Karpas-422 (cell line): ENCODE data around the gene SKIC2. TPM values are rescaled to one million over a fixed set of nuclear protein-coding genes. Genes with fewer than 3 reads are reported as not detected.

Experiments
- DNase-seq: peaks from one replicate; pipeline ENCODE4 v3.0.0-alpha.2; 2015
- H2AFZ ChIP-seq: fragments of 200-600 bp; sonication (generic); 2 replicates; pipeline ENCODE4 v1.6.1; 2014; ENCODE audit warnings: antibody characterized with exemption, low read length, mixed read lengths
- H3K27ac ChIP-seq: fragments of 200-600 bp; sonication (generic); 2 replicates; pipeline ENCODE4 v1.5.1; 2014; ENCODE audit warnings: mild to moderate bottlenecking, low read length, moderate library complexity
- H3K27me3 ChIP-seq: fragments of 200-600 bp; sonication (generic); 2 replicates; pipeline ENCODE4 v1.6.1; 2014; ENCODE audit warnings: low read length, mixed read lengths
- H3K36me3 ChIP-seq: fragments of 200-600 bp; sonication (generic); 2 replicates; pipeline ENCODE4 v1.6.1; 2014; ENCODE audit warnings: low read length, mixed read lengths; ENCODE audit not compliant: insufficient read depth
- H3K4me1 ChIP-seq: fragments of 200-600 bp; sonication (generic); 2 replicates; pipeline ENCODE4 v1.6.1; 2014; ENCODE audit warnings: mild to moderate bottlenecking, low read length, mixed read lengths
- H3K4me2 ChIP-seq: fragments of 200-600 bp; sonication (generic); 2 replicates; pipeline ENCODE4 v1.6.1; 2014; ENCODE audit warnings: low read length, low read depth, mild to moderate bottlenecking; ENCODE audit not compliant: poor library complexity, severe bottlenecking
- H3K4me3 ChIP-seq: fragments of 200-600 bp; sonication (generic); 2 replicates; pipeline ENCODE4 v1.5.1; 2014; ENCODE audit warnings: mild to moderate bottlenecking, antibody characterized with exemption, low read length, mixed read lengths
- H3K79me2 ChIP-seq: fragments of 200-600 bp; sonication (generic); 2 replicates; pipeline ENCODE4 v1.6.1; 2014; ENCODE audit warnings: mild to moderate bottlenecking, low read length, mixed read lengths
- H3K9ac ChIP-seq: fragments of 200-600 bp; sonication (generic); 2 replicates; pipeline ENCODE4 v1.6.0; 2014; ENCODE audit warnings: low read length
- H3K9me2 ChIP-seq: fragments of 200-600 bp; sonication (generic), shearing (Covaris generic); replicated peaks from 2 replicates; pipeline ENCODE4 v1.6.0; 2014; ENCODE audit warnings: mild to moderate bottlenecking, low read length, moderate library complexity; ENCODE audit not compliant: insufficient read depth
- H3K9me3 ChIP-seq: fragments of 300-700, 200-600 bp; sonication (generic); 2 replicates; pipeline ENCODE4 v1.6.1; 2014; ENCODE audit warnings: low read length, mixed read lengths
- H4K20me1 ChIP-seq: fragments of 200-600 bp; sonication (generic); 2 replicates; pipeline ENCODE4 v1.6.1; 2014; ENCODE audit warnings: mild to moderate bottlenecking, antibody characterized with exemption, low read length, low read depth; ENCODE audit not compliant: insufficient read depth
- total RNA-seq: library from RNA; depleted of rRNA; stranded (reverse); fragments of >200 nt; shearing (Covaris generic); gene quantifications from 2 replicates; pipeline ENCODE4 v1.2.3, GENCODE V29; 2014; ENCODE audit warnings: low replicate concordance

SKIC2 gene
- total RNA-seq, 1 experiment from 2014 or later = 43.7 TPM

DNA sequence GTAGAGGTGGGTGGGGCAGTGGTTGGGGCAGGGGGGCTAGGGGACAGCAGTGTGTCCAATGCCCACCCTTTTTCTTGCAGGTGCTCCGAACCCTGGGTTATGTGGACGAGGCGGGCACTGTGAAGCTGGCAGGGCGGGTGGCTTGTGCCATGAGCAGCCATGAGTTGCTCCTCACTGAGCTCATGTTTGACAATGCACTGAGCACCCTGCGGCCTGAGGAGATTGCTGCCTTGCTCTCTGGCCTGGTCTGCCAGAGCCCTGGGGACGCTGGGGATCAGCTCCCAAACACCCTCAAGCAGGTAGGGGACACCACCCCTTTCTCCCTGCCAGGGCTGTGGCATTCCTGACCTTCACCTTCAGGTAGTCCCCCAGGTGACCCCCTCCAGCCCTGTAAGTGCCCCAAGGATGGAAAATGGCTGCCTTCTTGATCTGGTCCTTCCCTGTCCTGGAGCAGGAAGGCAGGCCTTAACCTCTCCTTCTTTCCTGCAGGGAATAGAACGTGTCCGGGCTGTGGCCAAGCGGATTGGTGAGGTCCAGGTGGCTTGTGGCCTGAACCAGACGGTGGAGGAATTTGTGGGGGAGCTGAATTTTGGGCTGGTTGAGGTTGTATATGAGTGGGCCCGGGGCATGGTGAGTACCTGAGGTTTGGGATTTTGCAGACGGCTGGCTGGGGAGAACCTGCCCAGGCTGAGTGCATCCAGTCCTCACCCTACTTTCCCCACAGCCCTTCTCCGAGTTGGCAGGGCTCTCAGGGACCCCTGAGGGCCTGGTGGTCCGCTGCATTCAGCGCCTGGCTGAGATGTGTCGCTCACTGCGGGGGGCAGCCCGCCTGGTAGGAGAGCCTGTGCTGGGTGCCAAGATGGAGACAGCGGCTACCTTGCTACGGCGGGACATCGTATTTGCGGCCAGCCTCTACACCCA is 10.1 kb downstream of the SKIC2 start:
- no peak overlapping the region for H3K9ac ChIP-seq
- no peaks in the 10 kb centered on the region for H3K27me3 ChIP-seq
- peaks cover 31% of the 10 kb centered on the region for H3K79me2 ChIP-seq
- H4K20me1 ChIP-seq = no peaks in the 10 kb centered on the region
- no peak overlapping the region for H3K27ac ChIP-seq
- H2AFZ ChIP-seq = no peak overlapping the region
- H3K36me3 ChIP-seq = 0 out of 2 replicates have a peak, but pooled peaks cover 3% of the 10 kb centered on the region
- H3K4me3 ChIP-seq = no peak overlapping the region
- no peak overlapping the region for H3K4me2 ChIP-seq
- H3K9me2 ChIP-seq = no peaks in the 10 kb centered on the region
- H3K9me3 ChIP-seq = no peaks in the 10 kb centered on the region
- DNase-seq = no peak
- H3K4me1 ChIP-seq = peaks cover 26% of the 10 kb centered on the region

- no peak overlapping the region for H2AFZ ChIP-seq
- H3K79me2 ChIP-seq = peaks cover 34% of the 10 kb centered on the region
- no peak for DNase-seq
- H4K20me1 ChIP-seq = no peaks in the 10 kb centered on the region
- H3K4me3 ChIP-seq = peak overlapping the region; percentile 85; the same call in 1 of the 2 replicates
- H3K27ac ChIP-seq = no peak overlapping the region
- peak overlapping the region; percentile 85 for H3K4me2 ChIP-seq
- no peaks in the 10 kb centered on the region for H3K9me3 ChIP-seq
- no peak overlapping the region for H3K9ac ChIP-seq
- H3K27me3 ChIP-seq = no peaks in the 10 kb centered on the region
- H3K36me3 ChIP-seq = 0 out of 2 replicates have a peak, but pooled peaks cover 3% of the 10 kb centered on the region
- H3K9me2 ChIP-seq = no peaks in the 10 kb centered on the region
- peaks cover 26% of the 10 kb centered on the region for H3K4me1 ChIP-seq
Observed at GRCh38 chr6:31969712-31970603, 11.0 kb downstream of the SKIC2 start.

DNA sequence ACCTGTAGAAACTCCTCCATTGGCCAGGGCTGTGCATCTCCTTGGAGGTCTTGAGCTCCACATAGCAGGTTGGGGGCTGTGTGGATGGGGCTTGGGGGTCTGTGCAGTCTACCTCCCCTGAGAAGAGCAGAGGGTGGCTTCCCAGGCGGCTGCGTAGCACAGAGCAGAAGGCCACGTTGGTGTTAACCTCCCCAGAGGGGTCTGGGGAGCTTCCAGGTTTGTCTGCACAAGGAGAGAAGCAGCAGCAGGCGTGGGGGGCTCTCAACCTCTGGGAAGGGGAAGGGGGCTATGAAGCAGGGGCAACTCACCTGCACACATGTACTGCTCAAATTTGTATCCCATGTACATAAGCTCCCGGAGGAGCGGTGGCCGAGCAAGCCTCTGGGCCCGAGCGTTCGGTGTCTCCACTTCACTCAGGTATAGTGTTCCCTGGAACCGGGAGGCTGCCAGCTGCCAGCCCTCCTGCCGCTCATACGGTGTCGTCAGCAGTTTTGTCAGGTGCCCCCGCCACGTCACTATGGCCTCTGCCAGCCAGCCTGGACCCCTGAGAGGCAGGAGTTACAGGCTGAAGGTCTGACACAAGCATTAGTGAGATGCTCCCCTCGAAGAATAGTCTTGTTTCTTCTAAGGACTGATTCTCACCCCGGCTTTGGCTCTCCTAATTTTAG is 11.8 kb downstream of the SKIC2 start:
- H4K20me1 ChIP-seq = no peaks in the 10 kb centered on the region
- H2AFZ ChIP-seq = no peak overlapping the region
- no peaks in the 10 kb centered on the region for H3K27me3 ChIP-seq
- H3K4me3 ChIP-seq = peak overlapping the region; percentile 85
- peak overlapping the region; percentile 85 for H3K4me2 ChIP-seq
- 0 out of 2 replicates have a peak, but pooled peaks cover 3% of the 10 kb centered on the region for H3K36me3 ChIP-seq
- peak overlapping the region; percentile 87 for H3K9ac ChIP-seq
- peaks cover 34% of the 10 kb centered on the region for H3K79me2 ChIP-seq
- H3K4me1 ChIP-seq = peaks cover 26% of the 10 kb centered on the region
- H3K9me2 ChIP-seq = no peaks in the 10 kb centered on the region
- H3K9me3 ChIP-seq = no peaks in the 10 kb centered on the region
- no peak overlapping the region for H3K27ac ChIP-seq
- DNase-seq = no peak

DNA sequence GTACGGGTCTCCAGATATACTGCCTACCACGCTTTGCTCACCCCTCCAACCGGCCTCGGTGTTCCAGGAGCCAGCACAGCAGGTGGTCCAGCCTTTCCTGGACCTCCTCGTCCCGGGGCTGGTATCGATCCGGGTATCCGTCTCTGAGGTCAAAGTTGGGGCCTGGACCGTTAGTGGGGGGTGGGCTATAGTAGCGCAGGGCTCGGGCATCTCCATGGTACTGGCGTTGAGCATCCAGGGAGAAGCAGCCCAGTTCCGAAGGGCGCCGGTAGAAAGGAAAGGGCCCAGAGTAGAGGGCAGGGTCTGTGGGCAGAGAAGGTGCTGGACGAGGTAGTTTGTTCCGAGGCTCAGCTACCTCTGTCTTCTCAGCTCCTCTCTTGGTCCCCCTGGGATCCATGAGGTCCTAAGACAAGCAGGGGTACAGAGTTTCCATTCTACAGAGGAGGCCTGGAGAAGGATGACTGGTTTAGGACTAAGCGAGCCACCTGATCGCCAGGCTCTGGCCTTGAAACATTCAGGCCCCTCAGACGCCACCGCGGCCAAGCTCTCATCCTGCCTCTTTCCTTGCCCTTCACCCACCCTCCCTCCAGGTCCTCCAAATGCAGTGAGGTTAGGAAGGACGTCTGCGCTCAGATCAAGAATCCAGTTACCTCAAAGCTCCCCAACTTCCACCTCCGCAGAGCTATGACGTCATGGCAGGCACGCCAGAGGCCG is 12.5 kb downstream of the SKIC2 start:
- Histone ChIP-seq H3K4me2 (peak overlapping the region; percentile 85), H2AFZ (peak overlapping the region; percentile 7; the same call in 1 of the 2 replicates), H3K27me3 (no peaks in the 10 kb centered on the region), H3K36me3 (0 out of 2 replicates have a peak, but pooled peaks cover 3% of the 10 kb centered on the region), H3K9me2 (no peaks in the 10 kb centered on the region), H3K9ac (peak overlapping the region; percentile 87), H3K79me2 (peaks cover 34% of the 10 kb centered on the region), H4K20me1 (no peaks in the 10 kb centered on the region), H3K4me1 (peaks cover 26% of the 10 kb centered on the region), H3K9me3 (no peaks in the 10 kb centered on the region), H3K27ac (peak overlapping the region; percentile 63; the same call in 1 of the 2 replicates), H3K4me3 (peak overlapping the region; percentile 85)
- no peak for DNase-seq

DNA sequence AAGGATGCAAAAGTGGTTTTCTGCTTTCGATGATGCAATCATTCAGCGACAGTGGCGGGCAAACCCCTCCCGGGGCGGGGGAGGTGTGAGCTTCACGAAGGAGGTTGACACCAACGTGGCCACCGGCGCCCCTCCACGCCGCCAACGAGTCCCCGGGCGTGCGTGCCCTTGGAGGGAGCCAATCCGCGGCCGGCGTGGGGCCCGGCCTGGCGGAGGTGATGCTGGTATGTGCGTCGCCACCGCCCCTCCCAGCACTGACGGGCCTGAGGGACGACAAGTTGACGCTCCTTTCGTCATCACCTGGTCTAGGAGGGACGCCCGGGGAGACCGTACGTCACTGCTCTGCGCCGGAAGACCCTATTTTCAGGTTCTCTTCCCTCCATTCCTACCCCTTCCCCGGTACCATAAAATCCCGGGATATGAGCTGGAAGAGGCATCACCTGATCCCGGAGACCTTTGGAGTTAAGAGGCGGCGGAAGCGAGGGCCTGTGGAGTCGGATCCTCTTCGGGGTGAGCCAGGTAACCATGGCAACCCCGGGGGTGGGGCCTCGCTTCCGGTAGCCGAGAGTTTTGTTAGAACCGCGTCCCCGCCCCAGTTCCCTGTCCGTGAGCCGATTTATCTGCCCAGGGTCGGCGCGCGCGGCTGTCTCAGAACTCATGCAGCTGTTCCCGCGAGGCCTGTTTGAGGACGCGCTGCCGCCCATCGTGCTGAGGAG is 13.2 kb downstream of the SKIC2 start, which contains the start of gene DXO:
DXO (minus strand) TSS at position 146 of the 716 bp plus-strand sequence. CDS start 463 bp downstream, outside the sequence.
- H3K27ac ChIP-seq = peak within 1 kb of the TSS; percentile 63
- no peaks in the 10 kb centered on the region for H3K27me3 ChIP-seq
- H2AFZ ChIP-seq = peak within 1 kb of the TSS; percentile 84
- peak within 1 kb of the TSS; percentile 85 for H3K4me3 ChIP-seq
- 0 out of 2 replicates have a peak, but pooled peaks cover 3% of the 10 kb centered on the region for H3K36me3 ChIP-seq
- H3K4me1 ChIP-seq = peaks cover 26% of the 10 kb centered on the region
- peak within 1 kb of the TSS; percentile 87 for H3K9ac ChIP-seq
- no peaks in the 10 kb centered on the region for H3K9me3 ChIP-seq
- peak within 1 kb of the TSS; percentile 85 for H3K4me2 ChIP-seq
- H3K79me2 ChIP-seq = peaks cover 34% of the 10 kb centered on the region
- H3K9me2 ChIP-seq = no peaks in the 10 kb centered on the region
- H4K20me1 ChIP-seq = no peaks in the 10 kb centered on the region
- DNase-seq = peak; percentile 99

- H4K20me1 ChIP-seq = no peaks in the 10 kb centered on the region
- H3K9me3 ChIP-seq = no peaks in the 10 kb centered on the region
- H3K27me3 ChIP-seq = no peaks in the 10 kb centered on the region
- H3K9ac ChIP-seq = peak overlapping the region; percentile 87
- 0 out of 2 replicates have a peak, but pooled peaks cover 3% of the 10 kb centered on the region for H3K36me3 ChIP-seq
- H3K27ac ChIP-seq = peak overlapping the region; percentile 63; the same call in 1 of the 2 replicates
- H3K9me2 ChIP-seq = no peaks in the 10 kb centered on the region
- peak overlapping the region; percentile 84; the same call in 1 of the 2 replicates for H2AFZ ChIP-seq
- peaks cover 34% of the 10 kb centered on the region for H3K79me2 ChIP-seq
- peak overlapping the region; percentile 85 for H3K4me2 ChIP-seq
- peak overlapping the region; percentile 85 for H3K4me3 ChIP-seq
- peaks cover 26% of the 10 kb centered on the region for H3K4me1 ChIP-seq
- DNase-seq = no peak
Observed at GRCh38 chr6:31972709-31973350, 13.9 kb downstream of the SKIC2 start.
